Stomach (tissue), 4 donors: ENCODE measurements around the gene IFIH1.

Source experiments
- CTCF ChIP-seq, 7 experiments: fragments of 450-650 bp in 4 of 7; fragments of 200-600 bp in 3 of 7; sonication (generic) in 3 of 7; IDR thresholded peaks; one replicate each; pipeline ENCODE4 v1.5.1; 2016 to 2019; ENCODE audit warnings: antibody characterized with exemption in 7 of 7, control low read depth in 2 of 7, mild to moderate bottlenecking in 1 of 7
- EP300 ChIP-seq: sonication (generic); formaldehyde crosslinking; IDR thresholded peaks from one replicate; pipeline ENCODE4 v1.6.1; 2017; ENCODE audit warnings: antibody characterized with exemption
- POLR2A ChIP-seq, 4 donors: fragments of 450-650 bp; IDR thresholded peaks; one replicate each; pipeline ENCODE4 v1.6.1; 2016; ENCODE audit warnings: antibody characterized with exemption in 4 of 4, control low read depth in 2 of 4, mild to moderate bottlenecking in 1 of 4, moderate library complexity in 1 of 4
- POLR2AphosphoS5 ChIP-seq, 3 donors: sonication (generic); formaldehyde crosslinking; IDR thresholded peaks; one replicate each; pipeline ENCODE4 v1.6.1; 2016; ENCODE audit warnings: antibody characterized with exemption in 3 of 3

- TF ChIP-seq POLR2A (IDR thresholded peaks at IDR 0.05) (no peak), POLR2AphosphoS5 (IDR thresholded peaks at IDR 0.05) (no peak), CTCF (IDR thresholded peaks at IDR 0.05) (no peak), EP300 (no peak)
Measured at GRCh38 chr2:162315938-162316337, 2.5 kb downstream of the IFIH1 start.
